Nephron progenitor cell (in vitro differentiated cells): Measurements from ENCODE around the gene POLE.

Source experiments
- DNase-seq: peaks from one replicate; pipeline ENCODE4 v3.0.0; 2021
- H3K27ac Mint-ChIP-seq: 2 replicates; pipeline ENCODE4 v1.8.0; 2021; ENCODE audit warnings: mild to moderate bottlenecking, moderate library complexity, mixed read lengths
- H3K27me3 Mint-ChIP-seq: 2 replicates; pipeline ENCODE4 v1.8.0; 2021; ENCODE audit warnings: mild to moderate bottlenecking, low read depth, mixed read lengths; ENCODE audit not compliant: poor library complexity
- H3K36me3 Mint-ChIP-seq: 2 replicates; pipeline ENCODE4 v1.8.0; 2021; ENCODE audit warnings: low read depth, mixed read lengths
- H3K4me1 Mint-ChIP-seq: 2 replicates; pipeline ENCODE4 v1.8.0; 2021; ENCODE audit warnings: mixed read lengths
- H3K4me3 Mint-ChIP-seq: 2 replicates; pipeline ENCODE4 v1.8.0; 2021; ENCODE audit warnings: mild to moderate bottlenecking, moderate library complexity, mixed read lengths
- H3K9me3 Mint-ChIP-seq: 2 replicates; pipeline ENCODE4 v1.8.0; 2021; ENCODE audit warnings: mild to moderate bottlenecking, moderate library complexity, mixed read lengths
- CTCF ChIP-seq: fragments of 200-600 bp; sonication (generic); IDR thresholded peaks from 2 replicates; pipeline ENCODE4 v1.5.0; 2021; ENCODE audit warnings: antibody characterized with exemption

POLE gene

DNA sequence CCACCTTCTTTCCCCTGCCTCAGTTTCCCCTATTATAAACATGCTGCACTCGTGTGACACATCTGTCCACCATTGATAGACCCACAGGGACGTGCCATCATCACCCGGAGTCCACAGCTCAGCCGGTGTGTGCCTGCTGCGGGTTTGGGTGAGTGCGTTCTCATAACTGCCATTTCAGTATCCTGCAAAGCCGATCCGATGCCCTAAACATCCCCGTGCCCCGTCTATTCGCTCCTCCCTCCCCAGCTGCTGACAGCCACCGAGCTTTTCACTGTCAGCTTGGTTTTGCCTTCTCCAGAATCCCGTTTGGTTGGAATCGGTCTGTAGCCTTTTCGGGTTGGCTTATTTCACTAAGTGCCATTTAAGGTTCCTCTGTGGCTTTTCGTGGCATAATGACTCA, 80.7 kb downstream of the POLE start:
- peak overlapping the region; percentile 79 for H3K27ac Mint-ChIP-seq
- no peak for DNase-seq
- peaks cover 12% of the 10 kb centered on the region for H3K27me3 Mint-ChIP-seq
- no peak for TF ChIP-seq CTCF
- H3K36me3 Mint-ChIP-seq = no peaks in the 10 kb centered on the region
- H3K4me3 Mint-ChIP-seq = no peak overlapping the region
- H3K9me3 Mint-ChIP-seq = peaks cover 15% of the 10 kb centered on the region
- peaks cover 79% of the 10 kb centered on the region for H3K4me1 Mint-ChIP-seq

DNA sequence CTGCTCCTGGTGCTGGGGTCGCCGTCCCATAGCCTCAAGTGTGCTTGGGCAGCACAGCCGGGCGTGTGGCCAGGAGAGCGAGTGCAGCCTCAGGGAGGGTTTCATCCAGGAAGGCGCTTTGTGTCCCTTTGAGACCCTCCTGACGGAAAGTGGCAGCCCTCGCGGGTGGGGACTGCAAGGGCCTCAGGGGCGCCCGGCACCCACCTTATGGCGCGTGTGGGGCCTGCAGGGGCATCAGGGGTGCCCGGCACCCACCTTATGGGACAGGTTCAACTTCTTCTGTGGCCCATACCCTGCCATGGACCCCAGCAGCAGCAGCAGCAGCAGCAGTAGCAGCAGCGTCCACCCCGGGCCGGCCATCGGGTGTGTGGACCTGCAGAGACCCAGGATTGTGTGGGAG, 81.2 kb downstream of the POLE start:
- Mint-ChIP-seq H3K9me3 (peaks cover 9% of the 10 kb centered on the region), H3K27ac (no peak overlapping the region), H3K27me3 (peaks cover 14% of the 10 kb centered on the region), H3K4me1 (peaks cover 85% of the 10 kb centered on the region), H3K36me3 (no peaks in the 10 kb centered on the region), H3K4me3 (no peak overlapping the region)
- no peak for DNase-seq
- TF ChIP-seq CTCF = no peak

GRCh38 chr12:132604668-132605441, 82.3 kb downstream of the POLE start:
- Mint-ChIP-seq H3K27ac (no peak overlapping the region), H3K36me3 (no peaks in the 10 kb centered on the region), H3K4me1 (peaks cover 85% of the 10 kb centered on the region), H3K27me3 (peaks cover 15% of the 10 kb centered on the region), H3K9me3 (no peaks in the 10 kb centered on the region), H3K4me3 (no peak overlapping the region)
- DNase-seq = no peak
- TF ChIP-seq CTCF = no peak

DNA sequence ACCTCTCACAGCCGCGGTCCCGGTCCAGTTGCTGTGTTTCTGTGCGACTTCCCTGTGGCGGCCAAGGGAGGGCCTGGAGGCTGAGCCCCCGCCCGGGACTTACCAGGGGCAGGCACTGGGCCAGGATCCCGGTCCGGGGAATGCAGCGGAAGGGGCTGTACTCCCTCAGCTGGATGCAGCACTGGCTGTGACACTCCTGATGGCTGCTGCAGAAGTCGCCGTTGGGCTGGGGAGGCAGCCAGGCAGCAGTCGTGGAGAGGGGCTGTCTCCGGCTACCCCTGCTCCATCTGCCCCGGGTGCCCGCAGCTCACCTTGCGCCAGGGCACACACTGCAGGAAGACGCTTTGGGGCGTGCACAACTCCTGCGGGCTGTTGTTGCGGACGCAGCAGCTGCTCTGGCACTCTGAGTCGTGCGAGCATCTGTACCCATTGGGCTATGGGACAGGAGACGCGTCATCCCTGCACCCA, 83.0 kb downstream of the POLE start:
- Mint-ChIP-seq H3K9me3 (no peaks in the 10 kb centered on the region), H3K27ac (no peak overlapping the region), H3K4me3 (no peak overlapping the region), H3K4me1 (peaks cover 84% of the 10 kb centered on the region), H3K27me3 (peaks cover 18% of the 10 kb centered on the region), H3K36me3 (no peaks in the 10 kb centered on the region)
- no peak for DNase-seq
- no peak for TF ChIP-seq CTCF

DNA sequence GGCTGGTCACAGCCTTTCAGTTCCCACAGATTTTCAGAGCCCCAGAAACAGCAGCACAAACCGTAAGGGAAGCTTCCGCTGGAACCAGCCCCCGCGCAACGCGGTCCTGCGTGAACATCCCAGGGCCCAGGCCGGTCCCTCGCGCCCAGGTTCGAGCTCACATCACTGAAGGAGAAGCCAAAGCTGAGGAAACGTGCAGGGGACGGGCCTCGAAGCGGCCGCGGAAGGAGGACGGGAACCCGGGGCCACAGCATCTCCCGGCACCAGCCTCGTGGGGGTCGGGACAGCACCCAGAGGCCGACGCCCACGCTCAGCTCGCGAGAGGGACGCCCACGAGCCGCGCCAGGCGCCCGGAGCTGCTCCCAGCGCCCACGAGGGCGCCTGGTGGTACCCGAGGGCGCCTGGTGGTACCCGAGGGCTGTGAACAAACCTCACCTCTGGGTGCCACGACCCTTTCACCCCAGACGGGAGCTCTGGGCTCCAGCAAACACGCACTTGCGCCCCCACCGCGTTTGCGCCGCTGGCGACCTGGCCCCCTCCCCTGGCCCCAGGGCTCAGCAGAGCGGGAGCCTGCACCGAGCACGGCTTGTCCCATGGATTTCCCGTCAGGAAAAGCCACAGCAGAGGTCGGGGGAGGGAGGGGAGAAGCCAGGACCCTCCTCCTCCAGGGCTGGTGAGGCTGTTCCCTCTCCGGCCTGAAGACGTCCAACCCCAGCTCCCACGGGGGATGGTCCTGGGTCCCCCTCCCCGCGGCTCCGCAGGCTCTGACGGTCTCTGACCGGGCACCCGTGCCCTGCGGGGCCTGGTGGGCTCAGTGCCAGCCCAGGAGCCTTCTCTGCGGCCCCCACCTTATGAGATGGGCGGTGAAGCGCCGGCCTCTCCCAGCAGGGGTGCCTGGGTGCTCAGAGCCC, 83.6 kb downstream of the POLE start:
- Mint-ChIP-seq H3K9me3 (no peaks in the 10 kb centered on the region), H3K4me1 (peaks cover 82% of the 10 kb centered on the region), H3K27me3 (peaks cover 18% of the 10 kb centered on the region), H3K27ac (peak overlapping the region; percentile 99), H3K36me3 (no peaks in the 10 kb centered on the region), H3K4me3 (peak overlapping the region; percentile 73)
- TF ChIP-seq CTCF = no peak
- DNase-seq = peak; percentile 45
